SU-DHL-6 (cell line): ENCODE data around the gene PCSK2.

Experiments
- H2AFZ ChIP-seq: fragments of 200-600 bp; sonication (generic); 2 replicates; pipeline ENCODE4 v1.6.1; 2014; ENCODE audit warnings: low read depth, mild to moderate bottlenecking, moderate library complexity, mixed read lengths, antibody characterized with exemption, low read length; ENCODE audit not compliant: severe bottlenecking
- H3F3A ChIP-seq: fragments of 200-600 bp; shearing (Covaris generic); 2 replicates; pipeline ENCODE4 v1.6.0; 2016; ENCODE audit warnings: antibody characterized with exemption, mild to moderate bottlenecking; ENCODE audit not compliant: insufficient read depth
- H3K27ac ChIP-seq: fragments of 200-600 bp; sonication (generic); 2 replicates; pipeline ENCODE4 v1.5.1; 2016; ENCODE audit warnings: low read depth, mild to moderate bottlenecking, low read length, moderate library complexity, mixed read lengths
- H3K27me3 ChIP-seq: fragments of 200-600 bp; sonication (generic), shearing (Covaris generic); 2 replicates; pipeline ENCODE4 v1.6.0; 2014; ENCODE audit warnings: mild to moderate bottlenecking, low read length
- H3K36me3 ChIP-seq: fragments of 200-600 bp; sonication (generic); 2 replicates; pipeline ENCODE4 v1.6.1; 2014; ENCODE audit warnings: mild to moderate bottlenecking, low read length, mixed read lengths
- H3K4me2 ChIP-seq: fragments of 300-600, 200-600 bp; shearing (Covaris generic), sonication (generic); 2 replicates; pipeline ENCODE4 v1.6.0; 2014; ENCODE audit warnings: low read length, low read depth, mild to moderate bottlenecking; ENCODE audit not compliant: poor library complexity, severe bottlenecking
- H3K4me3 ChIP-seq: fragments of 200-600 bp; sonication (generic); 2 replicates; pipeline ENCODE4 v1.5.1; 2014; ENCODE audit warnings: antibody characterized with exemption, low read length, mild to moderate bottlenecking, mixed read lengths; ENCODE audit not compliant: insufficient read depth, poor library complexity, severe bottlenecking
- H3K79me2 ChIP-seq: fragments of 200-600 bp; sonication (generic); 2 replicates; pipeline ENCODE4 v1.6.1; 2014; ENCODE audit warnings: mild to moderate bottlenecking, low read length, moderate library complexity; ENCODE audit not compliant: insufficient read depth
- H3K9ac ChIP-seq: fragments of 200-600 bp; sonication (generic); 2 replicates; pipeline ENCODE4 v1.7.0; 2014; ENCODE audit warnings: mild to moderate bottlenecking, low read length
- H3K9me2 ChIP-seq: fragments of 200-600 bp; sonication (generic); replicated peaks from 2 replicates; pipeline ENCODE4 v1.6.1; 2014; ENCODE audit warnings: low read length; ENCODE audit not compliant: insufficient read depth
- H3K9me3 ChIP-seq: fragments of 200-600 bp; sonication (generic); 2 replicates; pipeline ENCODE4 v1.6.1; 2014; ENCODE audit warnings: low read length, mixed read lengths; ENCODE audit not compliant: insufficient read depth
- H4K20me1 ChIP-seq: fragments of 200-600 bp; sonication (generic); 2 replicates; pipeline ENCODE4 v1.6.1; 2014; ENCODE audit warnings: low read depth, mild to moderate bottlenecking, antibody characterized with exemption, low read length, moderate library complexity, mixed read lengths
- CTCF ChIP-seq: fragments of 200-600 bp; sonication (generic); IDR thresholded peaks from one replicate; pipeline ENCODE4 v1.5.1; 2017; ENCODE audit warnings: antibody characterized with exemption, mild to moderate bottlenecking, low read length, moderate library complexity; ENCODE audit not compliant: insufficient read depth, poor library complexity, severe bottlenecking
- EZH2phosphoT487 ChIP-seq: fragments of 200-600 bp; sonication (generic), shearing (Covaris generic); conservative IDR thresholded peaks from 2 replicates; pipeline ENCODE4 v1.6.1; 2018; ENCODE audit warnings: mild to moderate bottlenecking, antibody characterized with exemption, low read length, moderate library complexity, mixed read lengths

Gene PCSK2

GRCh38 chr20:17374086-17374485, 147.2 kb downstream of the PCSK2 start:
- H4K20me1 ChIP-seq = no peaks in the 10 kb centered on the region
- H3K27me3 ChIP-seq = no peaks in the 10 kb centered on the region
- H3K9ac ChIP-seq = no peak overlapping the region
- H2AFZ ChIP-seq = no peak overlapping the region
- H3K4me2 ChIP-seq = no peak overlapping the region
- H3K36me3 ChIP-seq = no peaks in the 10 kb centered on the region
- H3K79me2 ChIP-seq = no peaks in the 10 kb centered on the region
- no peak overlapping the region for H3K27ac ChIP-seq
- H3K4me3 ChIP-seq = no peak overlapping the region
- H3K9me2 ChIP-seq = no peaks in the 10 kb centered on the region
- H3K9me3 ChIP-seq = no peaks in the 10 kb centered on the region
- TF ChIP-seq CTCF = no peak
- TF ChIP-seq EZH2phosphoT487 = no peak
- no peaks in the 10 kb centered on the region for H3F3A ChIP-seq

GRCh38 chr20:17376031-17376430, 149.2 kb downstream of the PCSK2 start:
- H3K36me3 ChIP-seq = no peaks in the 10 kb centered on the region
- TF ChIP-seq EZH2phosphoT487 (no peak), CTCF (no peak)
- no peaks in the 10 kb centered on the region for H3K9me2 ChIP-seq
- no peak overlapping the region for H3K4me2 ChIP-seq
- H3K79me2 ChIP-seq = no peaks in the 10 kb centered on the region
- no peak overlapping the region for H2AFZ ChIP-seq
- H3F3A ChIP-seq = no peaks in the 10 kb centered on the region
- no peaks in the 10 kb centered on the region for H3K27me3 ChIP-seq
- no peak overlapping the region for H3K9ac ChIP-seq
- no peak overlapping the region for H3K4me3 ChIP-seq
- no peaks in the 10 kb centered on the region for H3K9me3 ChIP-seq
- no peak overlapping the region for H3K27ac ChIP-seq
- H4K20me1 ChIP-seq = no peaks in the 10 kb centered on the region

GRCh38 chr20:17377231-17377630, 150.4 kb downstream of the PCSK2 start:
- Histone ChIP-seq H2AFZ (no peak overlapping the region), H3K79me2 (no peaks in the 10 kb centered on the region), H3K9me3 (no peaks in the 10 kb centered on the region), H3K27me3 (no peaks in the 10 kb centered on the region), H3K4me3 (no peak overlapping the region), H3K36me3 (no peaks in the 10 kb centered on the region), H3K9me2 (no peaks in the 10 kb centered on the region), H3F3A (no peaks in the 10 kb centered on the region), H3K27ac (no peak overlapping the region), H3K4me2 (no peak overlapping the region), H4K20me1 (no peaks in the 10 kb centered on the region), H3K9ac (no peak overlapping the region)
- TF ChIP-seq CTCF (no peak), EZH2phosphoT487 (no peak)
